Hepatic stellate cell (primary cell): ENCODE results near the gene BANF2.
"Not testable (repeated sequence)": the region's sequence is repeated elsewhere in the genome, so short reads cannot be mapped to it uniquely, and the experiment has no call there.

Experiments
- DNase-seq: peaks from one replicate; pipeline ENCODE4 v3.0.0; 2011; ENCODE audit warnings: low spot score

The BANF2 gene

DNA sequence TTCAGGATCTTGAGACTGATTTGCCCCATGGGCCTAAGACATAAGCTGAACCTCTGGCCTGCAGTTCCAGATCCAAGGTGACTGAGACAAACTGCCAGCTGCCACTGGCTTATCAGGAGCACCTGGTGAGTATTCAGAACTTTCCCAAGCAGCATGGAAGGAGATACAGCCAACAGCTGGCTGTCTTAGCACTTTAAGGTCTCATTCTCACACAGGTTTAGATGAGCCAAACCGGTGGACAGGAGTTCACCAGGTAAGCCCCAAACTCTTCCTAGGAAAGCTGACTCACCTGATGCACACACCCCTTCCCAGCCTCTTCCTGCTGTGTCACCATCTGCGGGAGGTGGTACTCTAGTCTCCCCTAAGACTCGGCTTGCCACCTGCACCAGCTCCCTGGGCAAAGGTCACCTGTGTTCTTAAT, at the start of gene BANF2:
BANF2 (plus strand) TSS at position 36 of the 421 bp plus-strand sequence. CDS start 25,060 bp downstream, outside the sequence.
- no peak for DNase-seq

DNA sequence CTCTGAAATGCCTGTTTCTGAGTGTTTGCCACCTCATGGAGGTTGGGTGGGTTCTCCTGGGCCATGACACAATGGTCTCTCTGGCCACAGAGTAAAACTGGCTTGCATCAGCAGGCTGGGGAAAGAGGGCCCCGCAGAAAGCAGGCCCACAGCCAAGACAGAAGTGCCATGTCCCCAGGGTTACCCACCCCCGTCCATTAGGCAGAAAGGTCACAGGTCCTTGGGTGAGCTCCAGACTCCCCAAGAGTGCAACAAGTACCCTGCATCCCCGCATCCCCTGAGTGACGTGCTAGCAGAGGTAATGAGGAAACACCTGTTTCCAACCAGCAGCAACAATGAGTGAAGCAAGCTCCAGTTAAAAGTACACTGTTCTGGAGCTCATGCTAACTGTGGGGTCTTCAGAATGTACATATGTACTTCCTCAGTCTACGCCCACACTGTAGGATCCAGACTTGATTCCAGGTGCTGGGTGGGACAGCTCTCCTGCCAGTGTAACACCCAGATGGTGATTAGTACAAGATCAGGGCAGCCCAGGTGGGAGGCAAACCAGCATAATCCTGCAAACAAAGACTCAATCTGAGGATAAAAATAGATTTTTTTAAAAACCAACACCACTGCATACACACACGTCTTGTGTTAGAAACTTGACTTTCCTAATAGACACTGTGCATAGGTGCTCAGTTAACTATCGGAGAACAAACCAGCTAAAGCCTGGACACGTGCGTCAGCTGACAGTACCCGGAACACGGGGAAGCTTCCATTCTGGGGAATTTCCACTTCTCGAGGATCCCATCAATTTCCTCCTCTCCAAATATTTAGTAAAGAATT, 49.3 kb upstream of the BANF2 start:
- no peak for DNase-seq

DNA sequence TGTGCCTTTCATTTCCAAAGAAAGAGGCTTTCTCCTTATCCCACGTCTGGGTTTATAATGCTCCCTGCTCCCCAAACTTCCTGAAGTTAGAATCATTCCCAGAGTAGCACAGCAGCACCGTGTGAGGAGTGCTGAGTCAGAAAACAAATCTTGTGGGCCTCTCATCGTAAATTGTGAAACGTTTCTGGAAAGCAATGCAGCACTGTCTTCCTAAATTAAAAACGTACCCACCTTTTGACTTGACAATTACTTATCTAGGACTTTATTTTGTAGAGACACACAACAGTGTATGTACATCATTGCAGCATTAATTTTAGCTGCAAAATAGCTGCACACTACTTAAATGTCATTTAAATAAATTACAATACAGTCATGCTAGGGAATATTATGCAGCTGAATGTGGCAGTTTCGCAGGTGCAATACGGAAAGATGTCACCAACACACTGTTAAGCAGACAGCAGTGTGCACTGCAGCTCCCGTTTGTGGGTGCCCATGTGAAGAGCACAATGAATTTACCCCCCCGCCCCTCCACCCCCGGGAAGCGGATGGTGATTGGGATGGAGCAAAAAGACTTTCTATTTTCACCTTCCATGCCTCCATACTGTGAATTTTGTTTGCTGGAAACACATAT, 48.5 kb upstream of the BANF2 start:
- peak; percentile 60 for DNase-seq

DNA sequence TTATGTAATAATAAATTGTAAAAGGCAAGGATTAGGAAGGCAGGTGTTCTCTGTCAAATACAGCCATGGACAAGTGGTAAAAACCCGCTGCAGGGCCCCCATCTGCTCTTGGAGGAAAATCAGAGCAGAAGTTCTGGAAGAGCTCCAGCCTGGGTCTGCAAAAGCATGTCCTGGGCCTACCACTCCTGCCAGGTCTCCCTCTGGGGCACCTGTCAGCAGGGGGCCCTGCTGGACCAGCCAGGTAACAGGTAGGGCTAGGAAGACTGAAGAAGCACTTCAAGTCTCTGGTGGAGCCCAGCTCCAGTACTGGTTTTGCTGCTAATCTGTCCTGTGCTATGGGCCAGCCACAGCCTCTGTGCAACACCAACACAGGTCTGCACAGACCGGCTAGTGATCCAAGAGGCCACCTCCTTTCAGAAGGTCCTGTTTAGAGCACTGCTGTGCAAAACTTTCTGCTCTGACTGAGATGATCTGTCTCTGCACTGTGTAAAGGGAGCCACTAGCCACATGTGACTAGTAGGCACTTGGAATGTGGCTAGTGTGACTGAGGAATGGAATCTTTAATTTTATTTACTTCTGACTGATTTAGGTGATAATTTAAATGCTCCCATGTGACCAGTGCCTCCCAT, 47.9 kb upstream of the BANF2 start:
- no peak for DNase-seq

DNA sequence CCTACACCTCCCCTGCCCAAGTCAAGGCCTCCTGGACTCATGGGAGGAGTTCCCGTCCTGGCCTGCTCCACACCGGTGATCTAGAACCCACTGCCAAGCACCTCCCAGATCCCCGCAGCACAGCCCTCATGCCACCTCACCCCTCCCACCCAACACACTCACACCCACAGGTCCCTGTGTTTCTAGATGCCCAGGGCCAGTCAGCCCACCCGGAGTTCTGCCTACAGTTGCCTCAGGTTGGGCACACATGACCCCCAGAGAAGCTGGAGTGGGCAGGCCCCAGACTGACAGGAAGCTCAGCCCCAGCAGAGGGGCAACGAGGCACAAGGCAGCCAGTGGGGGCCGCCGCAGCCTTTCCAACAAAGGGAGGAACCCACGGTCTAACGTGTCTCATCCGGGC, 47.4 kb upstream of the BANF2 start:
- no peak for DNase-seq

DNA sequence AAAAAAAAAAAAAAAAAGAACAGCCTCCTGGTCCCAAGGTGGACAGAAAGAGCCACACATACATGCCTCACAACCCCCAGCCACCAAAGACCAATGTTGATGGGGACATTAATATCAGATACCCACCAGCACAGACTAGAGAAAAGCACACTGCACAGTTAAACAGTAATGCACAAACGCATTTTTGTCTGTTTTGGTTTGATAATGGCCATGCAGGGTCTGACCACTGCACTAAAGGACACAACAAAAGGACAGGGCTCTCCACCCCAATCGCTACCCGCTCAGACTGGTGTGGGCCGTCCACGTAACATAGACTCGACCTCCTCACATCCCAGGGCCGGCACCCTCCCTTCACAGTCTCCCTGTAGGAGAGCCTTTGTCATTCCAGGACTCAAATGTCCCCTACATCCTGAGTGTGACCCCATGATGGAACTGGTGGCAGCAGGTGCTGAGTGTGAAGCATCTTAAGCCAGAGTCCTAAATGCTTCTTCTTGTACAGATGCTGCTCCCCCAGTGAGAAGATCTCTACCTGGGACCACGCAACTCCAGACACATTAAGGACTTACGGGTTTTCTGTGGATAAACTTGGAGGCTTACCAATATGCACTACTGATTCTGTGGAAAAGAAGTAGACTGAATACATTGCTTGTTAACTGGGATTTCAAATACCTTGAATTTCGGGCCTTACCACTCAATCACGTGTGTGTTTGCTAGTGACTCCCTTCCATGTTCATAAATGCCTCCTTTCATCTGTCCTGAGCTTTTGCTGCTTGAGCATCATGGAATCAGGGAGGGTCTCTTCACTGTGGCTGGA, 45.7 kb upstream of the BANF2 start:
- no peak for DNase-seq

DNA sequence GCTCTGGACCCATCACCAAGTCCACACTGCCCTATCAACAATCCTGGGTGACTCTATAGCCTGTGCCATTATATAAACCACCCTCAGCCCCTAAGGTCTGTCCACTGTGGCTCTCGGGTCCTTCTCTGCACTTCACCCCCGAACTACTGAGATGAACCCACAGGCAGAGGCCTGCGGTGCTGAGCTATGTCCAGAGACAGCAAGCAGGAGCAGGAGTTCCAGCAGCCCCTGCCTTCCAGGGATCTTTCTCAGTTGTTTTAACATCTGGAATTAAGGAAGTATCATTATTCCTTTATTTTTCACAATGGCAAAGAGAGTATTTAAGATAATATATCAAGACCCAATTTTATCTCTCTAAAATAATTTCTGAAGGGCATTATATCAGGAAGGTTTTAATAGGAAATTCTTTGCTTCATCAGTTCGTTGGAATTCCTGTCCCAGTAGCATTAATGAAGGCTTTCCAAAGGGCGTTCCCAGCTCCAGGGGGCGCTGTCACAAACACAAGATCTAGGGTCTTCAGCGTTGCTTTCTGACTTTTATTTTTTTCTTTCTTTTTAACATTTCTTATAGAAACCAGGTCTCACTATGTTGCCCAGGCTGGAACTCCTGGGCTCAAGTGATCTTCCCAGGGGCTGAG, 45.0 kb upstream of the BANF2 start:
- DNase-seq: peak; percentile 58

DNA sequence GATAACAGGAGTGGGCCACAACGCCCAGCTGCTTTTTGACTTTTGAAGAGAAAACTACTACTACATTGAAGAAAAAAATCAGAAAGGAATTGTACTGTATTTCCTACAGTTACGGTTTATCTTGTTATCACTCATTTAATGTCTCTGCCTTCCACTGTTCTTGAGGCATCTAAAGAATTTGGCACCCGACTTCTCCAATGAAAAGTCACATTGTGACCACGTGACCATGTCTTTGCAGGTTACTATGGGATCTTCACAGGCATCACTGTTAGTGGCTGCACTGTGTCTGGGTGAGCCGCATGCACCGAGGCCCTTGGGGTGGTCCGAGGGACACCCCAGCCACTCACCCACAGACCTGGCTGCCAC, 44.5 kb upstream of the BANF2 start:
- no peak for DNase-seq

DNA sequence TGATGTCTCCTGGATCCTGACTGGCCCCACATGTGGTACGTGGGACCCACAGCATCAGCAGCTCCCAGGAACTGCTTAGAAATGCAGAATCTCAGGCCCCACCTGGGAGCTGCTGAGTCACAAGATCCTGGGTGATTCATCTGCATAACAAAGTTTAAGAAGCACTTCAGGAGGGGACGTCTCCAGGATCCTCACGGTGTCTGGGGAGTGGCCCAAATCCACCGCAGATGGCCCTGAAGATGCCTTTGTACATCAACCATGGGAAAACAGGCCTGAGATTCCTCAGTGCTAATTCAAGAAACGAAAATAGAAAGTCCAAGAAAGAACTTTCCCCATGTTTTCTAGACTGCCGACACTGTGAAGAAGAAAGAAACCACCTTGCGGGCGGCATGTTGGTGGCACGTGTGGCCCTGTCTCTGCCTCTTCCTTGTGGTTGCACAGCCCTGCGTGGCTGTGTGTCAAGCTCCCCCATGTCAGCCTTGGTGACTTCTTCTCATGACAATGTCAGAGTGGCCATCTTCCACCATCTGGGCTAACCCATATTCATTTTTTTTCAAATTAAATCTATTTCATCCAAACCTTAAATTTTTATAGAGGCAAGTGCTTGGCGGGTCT, 43.8 kb upstream of the BANF2 start:
- DNase-seq: peak; percentile 81

DNA sequence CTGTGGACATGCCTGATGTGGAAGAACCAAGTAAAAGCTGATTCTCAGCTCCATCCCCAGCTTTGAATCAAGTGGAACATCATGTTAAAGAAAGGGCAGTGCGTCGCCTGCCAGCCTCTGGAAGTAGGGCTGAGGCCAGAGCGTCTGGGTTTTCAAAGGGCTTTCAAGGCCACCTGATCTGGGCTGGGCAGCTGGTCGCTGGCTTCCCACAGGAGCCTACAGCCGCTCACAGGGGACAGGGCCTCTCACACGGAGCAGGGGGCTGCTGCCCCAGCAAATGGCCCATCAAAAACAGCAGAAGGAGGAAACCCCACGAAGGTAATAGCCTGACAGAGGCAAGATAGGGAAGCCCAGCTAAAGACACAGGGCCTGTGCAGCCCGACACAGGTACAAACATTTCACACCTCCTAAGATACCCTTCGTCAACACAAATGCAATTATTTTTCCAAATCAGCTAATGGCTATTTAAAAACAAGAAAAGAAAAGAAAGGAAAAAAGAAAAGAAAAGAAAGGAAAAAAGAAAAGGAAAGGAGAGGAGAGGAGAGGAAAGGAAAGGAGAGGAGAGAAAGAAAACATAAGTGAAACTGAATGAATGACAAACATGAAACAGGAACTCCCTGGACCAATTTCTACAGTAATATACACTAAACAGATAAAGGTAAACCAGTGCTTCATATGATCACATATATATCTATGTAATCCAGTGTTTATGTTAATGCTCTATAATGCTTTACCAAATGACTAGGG, 42.5 kb upstream of the BANF2 start:
- DNase-seq: no peak

DNA sequence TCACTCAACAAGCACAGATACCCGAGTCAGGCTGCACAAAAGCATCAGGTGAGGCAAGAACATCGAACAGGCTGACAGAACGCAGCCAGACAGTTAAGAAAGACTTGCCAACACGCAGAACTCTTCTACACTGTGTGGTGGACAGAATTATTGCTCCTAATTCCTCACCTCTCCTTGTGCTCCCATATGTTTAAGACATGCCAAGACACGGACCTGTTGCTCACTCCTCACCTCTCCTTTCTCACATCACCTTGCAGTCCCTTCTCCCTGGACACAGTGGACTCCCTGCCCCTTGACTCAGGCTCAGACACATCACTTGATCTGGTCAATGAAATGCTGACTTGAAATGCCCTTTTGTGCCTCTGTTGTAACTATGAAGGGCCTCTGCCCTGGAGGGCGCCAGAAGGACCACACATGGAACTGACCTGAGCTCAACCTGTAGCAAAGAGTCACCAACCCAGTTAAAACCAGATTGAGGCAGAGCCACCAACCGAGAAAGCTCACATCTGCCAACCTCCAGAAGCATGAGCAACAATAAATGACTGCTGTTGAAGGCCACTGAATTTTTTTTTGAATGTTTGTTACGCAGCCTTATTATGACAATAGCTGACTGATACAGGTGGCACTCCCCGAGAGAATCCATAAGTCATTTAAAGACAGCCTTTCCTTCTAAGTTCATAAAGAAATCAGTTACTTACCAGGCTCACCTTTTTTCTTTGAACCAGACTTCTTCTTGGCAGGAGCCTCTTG, 41.7 kb upstream of the BANF2 start:
- no peak for DNase-seq

DNA sequence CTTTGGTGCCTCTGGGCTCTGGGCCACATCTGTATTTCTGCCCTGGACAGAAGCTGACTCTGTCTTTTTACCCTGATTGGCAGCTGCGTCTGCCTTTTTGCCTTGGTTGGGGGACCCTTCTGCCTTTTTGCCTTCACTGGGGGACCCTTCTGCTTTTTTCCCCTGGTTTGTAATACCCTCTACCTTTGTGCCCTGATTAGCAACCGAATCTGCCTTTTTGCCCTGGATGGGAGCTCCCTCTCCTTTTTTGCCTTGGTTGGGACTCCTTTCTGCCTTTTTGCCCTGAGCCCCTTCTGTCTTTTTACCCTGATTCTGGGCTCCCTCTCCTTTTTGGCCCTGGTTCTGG, 41.1 kb upstream of the BANF2 start:
- no peak for DNase-seq

DNA sequence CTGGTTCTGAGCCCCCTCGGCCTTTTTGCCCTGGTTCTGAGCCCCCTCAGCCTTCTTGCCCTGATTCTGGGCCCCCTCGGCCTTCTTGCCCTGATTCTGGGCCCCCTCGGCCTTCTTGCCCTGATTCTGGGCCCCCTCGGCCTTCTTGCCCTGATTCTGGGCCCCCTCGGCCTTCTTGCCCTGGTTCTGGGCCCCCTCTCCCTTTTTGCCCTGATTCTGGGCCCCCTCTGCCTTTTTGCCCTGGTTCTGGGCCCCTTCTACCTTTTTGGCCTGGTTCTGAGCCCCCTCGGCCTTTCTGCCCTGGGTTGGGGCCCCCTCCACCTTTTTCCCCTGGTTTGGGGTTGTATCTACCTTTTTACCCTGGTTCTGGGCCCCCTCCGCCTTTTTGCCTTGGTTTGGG, 40.4 kb upstream of the BANF2 start:
- DNase-seq: not testable (repeated sequence)

DNA sequence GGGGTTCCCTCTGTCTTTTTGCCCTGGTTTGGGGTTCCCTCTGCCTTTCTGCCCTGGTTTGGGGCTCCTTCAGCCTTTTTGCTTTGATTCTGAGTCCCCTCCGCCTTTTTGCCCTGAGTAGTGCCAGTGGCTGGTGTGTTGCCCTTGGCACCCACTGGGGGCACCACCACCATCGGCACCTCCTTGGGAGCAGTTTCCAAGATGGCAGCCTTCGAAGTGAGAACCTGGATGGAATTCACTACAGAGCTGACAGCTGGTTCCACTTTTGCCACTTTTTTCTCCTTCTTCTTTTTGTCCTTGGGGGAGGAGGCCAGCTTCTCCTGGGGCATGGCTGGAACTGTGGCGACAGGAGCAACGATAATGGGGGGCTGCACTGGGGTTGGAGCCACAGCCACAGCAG, 40.0 kb upstream of the BANF2 start:
- DNase-seq: no peak

DNA sequence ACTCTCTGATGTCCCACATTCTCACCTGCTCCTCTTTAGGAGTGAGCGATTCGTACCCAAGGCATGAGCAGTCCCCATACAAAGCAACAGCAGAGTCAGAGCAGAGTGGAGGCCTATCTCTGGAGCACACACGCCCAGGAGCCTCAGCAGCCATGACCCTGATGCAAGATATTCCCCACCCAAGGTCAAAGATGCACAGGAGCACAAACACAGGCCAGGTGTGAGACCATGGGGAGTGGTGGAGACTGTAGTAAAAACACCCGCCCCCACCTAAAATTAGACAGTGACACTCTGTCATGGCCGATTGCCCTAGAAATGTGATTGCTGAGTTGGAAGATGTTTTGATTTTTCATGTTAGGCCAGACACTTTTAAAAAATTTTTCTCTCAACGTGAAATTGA, 39.1 kb upstream of the BANF2 start:
- no peak for DNase-seq

DNA sequence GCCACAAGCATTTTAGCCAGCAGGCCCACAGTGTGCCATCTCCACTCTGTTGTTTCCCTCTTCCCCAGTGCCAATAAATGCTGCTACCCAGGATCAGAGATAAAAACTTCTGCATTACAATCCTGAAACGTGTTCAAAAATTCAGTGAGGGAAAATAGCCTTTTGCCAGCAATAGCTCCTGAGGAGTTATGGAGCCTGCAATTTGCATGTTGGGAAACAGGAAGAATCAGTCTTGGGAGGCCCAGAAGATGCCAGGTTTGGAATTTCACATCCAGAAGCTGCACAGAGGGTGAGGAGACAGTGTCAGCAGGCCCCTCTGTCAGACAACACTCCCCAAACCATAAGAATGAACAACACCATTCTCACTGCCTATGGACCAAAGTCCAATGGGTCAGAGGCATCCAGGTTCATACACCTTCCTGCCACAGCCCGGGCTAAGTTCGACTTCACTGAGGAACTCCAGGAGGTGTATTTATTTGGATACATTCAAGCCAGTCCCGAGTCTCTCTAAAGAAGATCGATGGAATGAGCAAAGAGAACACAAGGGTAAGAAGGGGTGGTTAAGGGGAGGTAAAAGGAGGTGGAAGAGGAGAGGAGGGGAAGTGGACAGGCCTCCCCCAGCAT, 38.5 kb upstream of the BANF2 start:
- no peak for DNase-seq

DNA sequence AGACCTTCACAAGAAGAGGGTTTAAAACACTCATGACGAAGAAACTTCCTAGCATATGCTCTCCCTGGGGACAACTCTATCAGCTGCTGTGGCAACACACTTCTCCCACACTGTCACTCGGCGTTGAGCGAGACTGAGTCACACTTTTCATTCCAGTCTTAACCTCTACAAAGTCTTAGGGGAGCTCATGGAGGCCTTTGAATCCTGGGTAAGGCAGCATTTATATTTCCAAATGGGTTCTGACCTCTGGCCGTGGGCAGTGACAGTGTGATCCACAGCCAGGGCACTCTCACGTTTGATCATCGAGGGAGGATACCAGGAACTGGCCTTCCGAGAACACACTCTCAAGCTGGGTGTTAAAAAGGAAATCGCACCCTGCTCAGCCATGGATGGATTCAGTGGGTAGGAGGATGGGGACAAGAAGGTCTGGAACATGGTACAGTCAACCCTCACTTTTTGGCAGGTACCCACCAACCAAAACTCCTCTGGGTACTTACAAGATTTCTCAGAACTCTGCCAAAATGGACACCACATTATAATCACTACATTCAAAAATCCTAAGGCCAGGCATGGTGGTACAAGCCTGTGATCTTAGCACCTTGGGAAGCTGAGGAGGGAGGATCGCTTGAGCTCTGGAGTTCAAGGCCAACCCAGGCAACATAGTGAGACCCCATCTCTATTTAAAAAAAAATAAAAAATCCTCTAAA, 37.3 kb upstream of the BANF2 start:
- peak; percentile 93 for DNase-seq

DNA sequence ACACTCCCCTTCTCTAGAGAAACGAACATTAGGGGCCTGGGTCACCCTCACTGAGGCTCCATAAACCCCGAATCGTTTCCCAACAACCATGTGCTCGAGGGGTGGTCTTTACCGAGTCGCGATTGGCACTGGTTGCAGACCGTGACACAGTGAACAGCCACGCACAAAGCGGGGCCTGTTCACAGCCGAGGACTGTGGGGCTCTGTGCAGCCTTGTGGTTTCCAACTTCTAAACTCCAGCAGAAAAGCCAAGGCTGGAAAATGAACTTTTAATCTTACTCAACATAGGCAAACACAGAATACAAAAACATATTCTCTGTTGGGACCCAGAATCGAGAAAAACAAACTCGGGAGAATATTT, 36.7 kb upstream of the BANF2 start:
- DNase-seq: no peak

DNA sequence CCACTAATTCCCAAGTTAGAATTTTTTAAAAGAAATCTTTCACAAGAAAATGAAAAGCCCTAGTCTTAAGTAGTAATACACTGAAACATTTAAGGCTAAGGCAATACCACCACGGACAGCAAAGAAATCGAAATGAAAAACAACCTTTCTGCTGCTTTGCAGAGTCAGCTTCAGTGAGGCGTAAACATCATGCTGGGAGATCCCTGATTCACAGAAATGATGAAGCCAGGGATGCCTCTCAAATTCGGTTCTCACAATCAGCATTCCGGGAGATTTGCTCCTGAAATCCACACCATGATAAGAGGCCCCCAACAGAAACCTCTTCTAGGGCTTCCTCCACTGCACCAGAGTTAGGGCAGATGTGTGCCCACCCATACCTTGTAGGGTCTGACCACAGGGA, 36.3 kb upstream of the BANF2 start:
- no peak for DNase-seq
